Body of pancreas (tissue), 4 donors: ENCODE results near the gene IHH.

ENCODE experiments used
- CTCF ChIP-seq, 7 experiments: fragments of 450-650 bp in 4 of 7; fragments of 200-600 bp in 3 of 7; sonication (generic) in 3 of 7; IDR thresholded peaks; one replicate each; pipeline ENCODE4 v1.5.1; 2016 to 2019; ENCODE audit warnings: antibody characterized with exemption in 7 of 7
- POLR2A ChIP-seq, 3 donors: fragments of 450-650 bp; IDR thresholded peaks; one replicate each; pipeline ENCODE4 v1.6.1; 2016; ENCODE audit warnings: antibody characterized with exemption in 3 of 3, mild to moderate bottlenecking in 2 of 3

- TF ChIP-seq POLR2A (IDR thresholded peaks at IDR 0.05) (no peak), CTCF (IDR thresholded peaks at IDR 0.05) (no peak)
These were observed 27.1 kb upstream of the IHH start for GRCh38 chr2:219087848-219088247.
